ENCODE measurements around the gene KCNC2.

DNA sequence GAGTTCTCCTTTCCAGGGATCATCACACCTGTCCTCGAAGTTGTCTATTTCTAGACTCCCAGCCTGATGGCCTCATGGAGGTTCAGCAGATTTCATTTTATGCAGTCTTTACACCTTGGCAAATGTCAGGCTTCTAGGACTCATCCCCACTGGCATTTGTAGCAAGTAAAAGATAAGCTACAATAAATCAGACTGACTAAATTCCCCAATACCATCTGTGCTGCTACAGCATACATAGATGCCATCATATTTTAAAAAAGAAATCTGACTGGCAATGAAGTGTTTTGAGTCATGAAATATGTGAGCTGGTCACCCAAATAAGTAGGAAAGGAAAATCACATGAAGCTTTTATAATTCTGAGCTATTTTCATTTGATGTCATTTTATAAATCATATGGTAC, 55.3 kb downstream of the KCNC2 start:
- TF ChIP-seq ZNF263 (CRISPR knock-in tag; IDR thresholded peaks at IDR 0.05; ENCODE audit: borderline replicate concordance) (no peak), ZNF197 (CRISPR knock-in tag; IDR thresholded peaks at IDR 0.05; ENCODE audit: low read depth) (no peak), ZNF785 (CRISPR knock-in tag; IDR thresholded peaks at IDR 0.05) (no peak), SMC3 (conservative IDR thresholded peaks at IDR 0.05; ENCODE audit: insufficient read depth, low read depth, low read length) (no peak), POLR2A (conservative IDR thresholded peaks at IDR 0.05) (no peak)
- TF ChIP-seq, protein P1, sequence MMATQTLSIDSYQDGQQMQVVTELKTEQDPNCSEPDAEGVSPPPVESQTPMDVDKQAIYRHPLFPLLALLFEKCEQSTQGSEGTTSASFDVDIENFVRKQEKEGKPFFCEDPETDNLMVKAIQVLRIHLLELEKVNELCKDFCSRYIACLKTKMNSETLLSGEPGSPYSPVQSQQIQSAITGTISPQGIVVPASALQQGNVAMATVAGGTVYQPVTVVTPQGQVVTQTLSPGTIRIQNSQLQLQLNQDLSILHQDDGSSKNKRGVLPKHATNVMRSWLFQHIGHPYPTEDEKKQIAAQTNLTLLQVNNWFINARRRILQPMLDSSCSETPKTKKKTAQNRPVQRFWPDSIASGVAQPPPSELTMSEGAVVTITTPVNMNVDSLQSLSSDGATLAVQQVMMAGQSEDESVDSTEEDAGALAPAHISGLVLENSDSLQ (IDR thresholded peaks at IDR 0.05): no peak
- TF ChIP-seq, protein P2, sequence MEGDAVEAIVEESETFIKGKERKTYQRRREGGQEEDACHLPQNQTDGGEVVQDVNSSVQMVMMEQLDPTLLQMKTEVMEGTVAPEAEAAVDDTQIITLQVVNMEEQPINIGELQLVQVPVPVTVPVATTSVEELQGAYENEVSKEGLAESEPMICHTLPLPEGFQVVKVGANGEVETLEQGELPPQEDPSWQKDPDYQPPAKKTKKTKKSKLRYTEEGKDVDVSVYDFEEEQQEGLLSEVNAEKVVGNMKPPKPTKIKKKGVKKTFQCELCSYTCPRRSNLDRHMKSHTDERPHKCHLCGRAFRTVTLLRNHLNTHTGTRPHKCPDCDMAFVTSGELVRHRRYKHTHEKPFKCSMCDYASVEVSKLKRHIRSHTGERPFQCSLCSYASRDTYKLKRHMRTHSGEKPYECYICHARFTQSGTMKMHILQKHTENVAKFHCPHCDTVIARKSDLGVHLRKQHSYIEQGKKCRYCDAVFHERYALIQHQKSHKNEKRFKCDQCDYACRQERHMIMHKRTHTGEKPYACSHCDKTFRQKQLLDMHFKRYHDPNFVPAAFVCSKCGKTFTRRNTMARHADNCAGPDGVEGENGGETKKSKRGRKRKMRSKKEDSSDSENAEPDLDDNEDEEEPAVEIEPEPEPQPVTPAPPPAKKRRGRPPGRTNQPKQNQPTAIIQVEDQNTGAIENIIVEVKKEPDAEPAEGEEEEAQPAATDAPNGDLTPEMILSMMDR (IDR thresholded peaks at IDR 0.05 in 2 of 3, conservative IDR thresholded peaks at IDR 0.05 in 1 of 3; ENCODE audit: insufficient read depth in 2 of 3, low read depth in 1 of 3, low read length in 3 of 3): no peak
- TF ChIP-seq, protein P3, sequence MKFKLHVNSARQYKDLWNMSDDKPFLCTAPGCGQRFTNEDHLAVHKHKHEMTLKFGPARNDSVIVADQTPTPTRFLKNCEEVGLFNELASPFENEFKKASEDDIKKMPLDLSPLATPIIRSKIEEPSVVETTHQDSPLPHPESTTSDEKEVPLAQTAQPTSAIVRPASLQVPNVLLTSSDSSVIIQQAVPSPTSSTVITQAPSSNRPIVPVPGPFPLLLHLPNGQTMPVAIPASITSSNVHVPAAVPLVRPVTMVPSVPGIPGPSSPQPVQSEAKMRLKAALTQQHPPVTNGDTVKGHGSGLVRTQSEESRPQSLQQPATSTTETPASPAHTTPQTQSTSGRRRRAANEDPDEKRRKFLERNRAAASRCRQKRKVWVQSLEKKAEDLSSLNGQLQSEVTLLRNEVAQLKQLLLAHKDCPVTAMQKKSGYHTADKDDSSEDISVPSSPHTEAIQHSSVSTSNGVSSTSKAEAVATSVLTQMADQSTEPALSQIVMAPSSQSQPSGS (CRISPR knock-in tag; IDR thresholded peaks at IDR 0.05): no peak
